Neural cell (in vitro differentiated cells): ENCODE data around the gene SMPD1. TPM values are rescaled to one million over a fixed set of nuclear protein-coding genes. Genes with fewer than 3 reads are reported as not detected.

ENCODE experiments used
- H2AFZ ChIP-seq: fragments of 200-600, 300-800 bp; sonication (generic), shearing (Covaris generic); 2 replicates; pipeline ENCODE4 v1.6.0; 2014; ENCODE audit warnings: low read depth, mild to moderate bottlenecking, antibody characterized with exemption, low read length, moderate library complexity
- H3F3A ChIP-seq: fragments of 200-600 bp; shearing (Covaris generic); 2 replicates; pipeline ENCODE4 v1.6.1; 2016; ENCODE audit warnings: mild to moderate bottlenecking, moderate library complexity, mixed read lengths, antibody characterized with exemption, low read length; ENCODE audit not compliant: insufficient read depth, poor library complexity, severe bottlenecking
- H3K27ac ChIP-seq: fragments of 200-600, 300-800 bp; sonication (generic), shearing (Covaris generic); 2 replicates; pipeline ENCODE4 v1.5.1; 2014; ENCODE audit warnings: mild to moderate bottlenecking, low read length, moderate library complexity
- H3K27me3 ChIP-seq: fragments of 300-800, 200-600 bp; sonication (generic), shearing (Covaris generic); 2 replicates; pipeline ENCODE4 v1.6.0; 2014; ENCODE audit warnings: mild to moderate bottlenecking, low read depth, low read length, moderate library complexity; ENCODE audit not compliant: insufficient read depth
- H3K36me3 ChIP-seq: fragments of 300-800, 200-600 bp; sonication (generic), shearing (Covaris generic); 2 replicates; pipeline ENCODE4 v1.5.1; 2014; ENCODE audit warnings: mild to moderate bottlenecking, antibody characterized with exemption, low read length, moderate library complexity; ENCODE audit not compliant: insufficient read depth
- H3K4me2 ChIP-seq: fragments of 300-800, 200-600 bp; sonication (generic), shearing (Covaris generic); 2 replicates; pipeline ENCODE4 v1.6.0; 2014; ENCODE audit warnings: mild to moderate bottlenecking, low read length
- H3K4me3 ChIP-seq: fragments of 300-800, 200-600 bp; sonication (generic), shearing (Covaris generic); 2 replicates; pipeline ENCODE4 v1.5.1; 2014; ENCODE audit warnings: mild to moderate bottlenecking, low read length, moderate library complexity
- H3K79me2 ChIP-seq: fragments of 200-600 bp; shearing (Covaris generic); replicated peaks from 2 replicates; pipeline ENCODE4 v1.6.0; 2014; ENCODE audit warnings: mild to moderate bottlenecking, low read length, moderate library complexity; ENCODE audit not compliant: insufficient read depth
- H3K9ac ChIP-seq: fragments of 300-800, 200-600 bp; sonication (generic), shearing (Covaris generic); 2 replicates; pipeline ENCODE4 v1.6.1; 2016; ENCODE audit warnings: mild to moderate bottlenecking, low read length, mixed read lengths
- H3K9me2 ChIP-seq: fragments of 200-600 bp; shearing (Covaris generic); 2 replicates; pipeline ENCODE4 v1.6.1; 2016; ENCODE audit warnings: mild to moderate bottlenecking, low read length, mixed read lengths; ENCODE audit not compliant: insufficient read depth
- H3K9me3 ChIP-seq: fragments of 200-600, 300-800 bp; sonication (generic), shearing (Covaris generic); 2 replicates; pipeline ENCODE4 v1.6.1; 2016; ENCODE audit warnings: mild to moderate bottlenecking, mixed run types, low read length, moderate library complexity, mixed read lengths
- H4K20me1 ChIP-seq: fragments of 200-600 bp; shearing (Covaris generic); 2 replicates; pipeline ENCODE4 v1.6.1; 2016; ENCODE audit warnings: mild to moderate bottlenecking, mixed run types; ENCODE audit not compliant: insufficient read depth
- CTCF ChIP-seq: fragments of 450-650 bp; IDR thresholded peaks from 2 replicates; pipeline ENCODE4 v1.5.1; 2014; ENCODE audit warnings: antibody characterized with exemption, mild to moderate bottlenecking, moderate library complexity; ENCODE audit not compliant: poor library complexity, severe bottlenecking
- EP300 ChIP-seq: fragments of 450-650 bp; conservative IDR thresholded peaks from 2 replicates; pipeline ENCODE4 v1.6.1; 2014; ENCODE audit warnings: antibody characterized with exemption, mild to moderate bottlenecking, moderate library complexity; ENCODE audit not compliant: poor library complexity, severe bottlenecking
- EZH2 ChIP-seq: fragments of 200-600, 300-800 bp; shearing (Covaris generic), sonication (generic); IDR thresholded peaks from 2 replicates; pipeline ENCODE4 v1.6.1; 2014; ENCODE audit warnings: antibody characterized with exemption, low read length, borderline replicate concordance, mild to moderate bottlenecking; ENCODE audit not compliant: insufficient read depth, poor library complexity, severe bottlenecking
- MXI1 ChIP-seq: fragments of 450-650 bp; conservative IDR thresholded peaks from 2 replicates; pipeline ENCODE4 v1.6.1; 2014; ENCODE audit warnings: antibody characterized with exemption, mild to moderate bottlenecking; ENCODE audit not compliant: poor library complexity, severe bottlenecking
- POLR2AphosphoS5 ChIP-seq: IDR thresholded peaks from 2 replicates; pipeline ENCODE4 v1.6.1; 2012
- RAD21 ChIP-seq: fragments of 450-650 bp; conservative IDR thresholded peaks from 2 replicates; pipeline ENCODE4 v1.6.1; 2014; ENCODE audit warnings: antibody characterized with exemption, mild to moderate bottlenecking, moderate library complexity
- REST ChIP-seq: IDR thresholded peaks from 2 replicates; pipeline ENCODE4 v1.6.1; 2012; ENCODE audit warnings: borderline replicate concordance
- SMC3 ChIP-seq: fragments of 450-650 bp; conservative IDR thresholded peaks from 2 replicates; pipeline ENCODE4 v1.6.1; 2014; ENCODE audit warnings: antibody characterized with exemption, mild to moderate bottlenecking, moderate library complexity; ENCODE audit not compliant: poor library complexity
- TAF1 ChIP-seq: IDR thresholded peaks from 2 replicates; pipeline ENCODE4 v1.6.1; 2012; ENCODE audit warnings: low read depth
- polyA plus RNA-seq: library from polyadenylated mRNA; depleted of rRNA; stranded (reverse); fragments of >200 nt; gene quantifications from 2 replicates; pipeline ENCODE4 v1.2.3, GENCODE V29; 2014

SMPD1 gene
- polyA plus RNA-seq, 1 donor from 2014 or later: 30.0 TPM

GRCh38 chr11:6433998-6434660 lies 43.9 kb downstream of the SMPD1 start:
- TF ChIP-seq EZH2: no peak
- no peak for TF ChIP-seq RAD21
- no peak for TF ChIP-seq SMC3
- no peak for TF ChIP-seq POLR2AphosphoS5
- TF ChIP-seq REST: no peak
- TF ChIP-seq EP300: no peak
- TF ChIP-seq TAF1: no peak
- TF ChIP-seq CTCF: no peak
- TF ChIP-seq MXI1: no peak
- Histone ChIP-seq H4K20me1 (no peaks in the 10 kb centered on the region), H3K79me2 (no peaks in the 10 kb centered on the region), H3K36me3 (no peaks in the 10 kb centered on the region), H3K9ac (no peak overlapping the region), H3K4me2 (no peak overlapping the region), H3K27me3 (no peaks in the 10 kb centered on the region), H3K4me3 (no peak overlapping the region), H3K9me2 (no peaks in the 10 kb centered on the region), H3K9me3 (no peaks in the 10 kb centered on the region), H2AFZ (no peak overlapping the region), H3F3A (no peaks in the 10 kb centered on the region), H3K27ac (no peak overlapping the region)

- H3F3A ChIP-seq: no peaks in the 10 kb centered on the region
- no peak overlapping the region for H3K9ac ChIP-seq
- H3K9me2 ChIP-seq: no peaks in the 10 kb centered on the region
- H3K79me2 ChIP-seq: no peaks in the 10 kb centered on the region
- H3K4me3 ChIP-seq: no peak overlapping the region
- TF ChIP-seq REST (no peak), TAF1 (no peak), EZH2 (no peak), RAD21 (no peak), SMC3 (no peak), CTCF (no peak), EP300 (no peak), MXI1 (no peak), POLR2AphosphoS5 (no peak)
- H3K4me2 ChIP-seq: no peak overlapping the region
- H3K27me3 ChIP-seq: no peaks in the 10 kb centered on the region
- no peaks in the 10 kb centered on the region for H3K9me3 ChIP-seq
- no peak overlapping the region for H3K27ac ChIP-seq
- no peaks in the 10 kb centered on the region for H4K20me1 ChIP-seq
- no peak overlapping the region for H2AFZ ChIP-seq
- no peaks in the 10 kb centered on the region for H3K36me3 ChIP-seq
Measured at GRCh38 chr11:6437423-6437822, 47.1 kb downstream of the SMPD1 start.
